Aorta (tissue), 5 donors: ENCODE data around the gene FARSA. TPM values are rescaled to one million over a fixed set of nuclear protein-coding genes. Genes with fewer than 3 reads are reported as not detected.

Experiments
- ATAC-seq: fragments of 200-7000 bp; cut with Tn5 transposase; one replicate; pipeline ENCODE4 v1.9.1; 2022; ENCODE audit warnings: moderate library complexity; ENCODE audit not compliant: low FRiP score
- DNase-seq, 2 donors: peaks; one replicate each; pipeline ENCODE4 v3.0.0-alpha.2; 2020
- H3K27ac ChIP-seq, 2 donors: one replicate each; pipeline ENCODE4 v1.5.1; 2013; ENCODE audit warnings: low read length in 2 of 2, mild to moderate bottlenecking in 2 of 2, moderate library complexity in 2 of 2, control low read depth in 1 of 2, inconsistent platforms in 1 of 2, low read depth in 1 of 2
- H3K27me3 ChIP-seq, 2 donors: one replicate each; pipeline ENCODE4 v1.6.1; 2013; ENCODE audit warnings: control low read depth in 1 of 2, low read length in 1 of 2, mild to moderate bottlenecking in 1 of 2, moderate library complexity in 1 of 2; ENCODE audit not compliant: insufficient read depth in 2 of 2, control insufficient read depth in 1 of 2
- H3K36me3 ChIP-seq, 2 donors: one replicate each; pipeline ENCODE4 v1.6.1; 2013; ENCODE audit warnings: control low read depth in 1 of 2, low read length in 1 of 2, mild to moderate bottlenecking in 1 of 2; ENCODE audit not compliant: insufficient read depth in 2 of 2, control insufficient read depth in 1 of 2
- H3K4me1 ChIP-seq, 2 donors: one replicate each; pipeline ENCODE4 v1.6.1; 2013; ENCODE audit warnings: low read length in 2 of 2, control low read depth in 1 of 2, mild to moderate bottlenecking in 1 of 2, moderate library complexity in 1 of 2; ENCODE audit not compliant: insufficient read depth in 2 of 2, control insufficient read depth in 1 of 2
- H3K4me3 ChIP-seq, 2 donors: one replicate each; pipeline ENCODE4 v1.5.1; 2013; ENCODE audit warnings: low read length in 2 of 2, control low read depth in 1 of 2, mild to moderate bottlenecking in 1 of 2
- H3K9me3 ChIP-seq: one replicate; pipeline ENCODE4 v1.6.1; 2013; ENCODE audit warnings: mild to moderate bottlenecking, low read length; ENCODE audit not compliant: control insufficient read depth
- WGBS, 2 donors: extraction: QIAGEN DNeasy Blood & Tissue Kit; methylation state at CpG; one replicate each; pipeline ENCODE4 v1.1.7; 2013; 5-methylcytosine and 5-hydroxymethylcytosine counted together
- intact Hi-C, 2 donors: fragments of 100-400 bp; cut with DNase I; formaldehyde crosslinking; loops; one replicate each; pipeline versions ENCODE4 v1.14.2 to v1.15.0; 2022
- polyA plus RNA-seq, 2 donors: library from polyadenylated mRNA; stranded (reverse); fragments of 200-250 nt; gene quantifications; one replicate each; pipeline ENCODE4 v1.2.3, GENCODE V29; 2013
- total RNA-seq, 2 donors: library from RNA; stranded (reverse); fragmentation: NEBNext Ultra II Directional; extraction: Animal tissue kit (Norgen Biotek cat#: 25700); gene quantifications; one replicate each; pipeline ENCODE4 v1.2.1, GENCODE V29; 2021
- donor health status: healthy with polysubstance abuse.
- donor health status: Bipolar disorder and iron deficiency.
- donor health status: DM: no; HTN: no; CAD: no.
- donor health status: DM: no; HTN: no; CAD: no.
- donor health status: DM: yes; HTN: yes; CAD: no.

The FARSA gene
- total and polyA plus RNA-seq, 4 donors = 19.7 to 31.4 (median 25.2) TPM

DNA sequence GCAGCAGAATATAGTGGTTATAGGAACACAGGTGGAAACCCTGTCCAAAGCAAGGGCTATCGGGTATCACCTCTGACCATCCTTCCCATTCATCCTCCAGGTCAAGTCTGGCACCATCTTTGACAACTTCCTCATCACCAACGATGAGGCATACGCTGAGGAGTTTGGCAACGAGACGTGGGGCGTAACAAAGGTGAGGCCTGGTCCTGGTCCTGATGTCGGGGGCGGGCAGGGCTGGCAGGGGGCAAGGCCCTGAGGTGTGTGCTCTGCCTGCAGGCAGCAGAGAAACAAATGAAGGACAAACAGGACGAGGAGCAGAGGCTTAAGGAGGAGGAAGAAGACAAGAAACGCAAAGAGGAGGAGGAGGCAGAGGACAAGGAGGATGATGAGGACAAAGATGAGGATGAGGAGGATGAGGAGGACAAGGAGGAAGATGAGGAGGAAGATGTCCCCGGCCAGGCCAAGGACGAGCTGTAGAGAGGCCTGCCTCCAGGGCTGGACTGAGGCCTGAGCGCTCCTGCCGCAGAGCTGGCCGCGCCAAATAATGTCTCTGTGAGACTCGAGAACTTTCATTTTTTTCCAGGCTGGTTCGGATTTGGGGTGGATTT, 10.0 kb upstream of the FARSA start:
- Histone ChIP-seq H3K4me3 (no peak overlapping the region), H3K27ac (no peak overlapping the region), H3K4me1 (no peaks in the 10 kb centered on the region), H3K36me3 (peaks cover 8 to 12% of the 10 kb centered on the region in 2 donors), H3K27me3 (no peaks in the 10 kb centered on the region), H3K9me3 (no peaks in the 10 kb centered on the region)
- DNase-seq (no peak), ATAC-seq (no peak)
- 72 to 77% methylated on average over 18 of the region's 18 CpGs for WGBS, 2 donors
- intact Hi-C loops = no loop called here

DNA sequence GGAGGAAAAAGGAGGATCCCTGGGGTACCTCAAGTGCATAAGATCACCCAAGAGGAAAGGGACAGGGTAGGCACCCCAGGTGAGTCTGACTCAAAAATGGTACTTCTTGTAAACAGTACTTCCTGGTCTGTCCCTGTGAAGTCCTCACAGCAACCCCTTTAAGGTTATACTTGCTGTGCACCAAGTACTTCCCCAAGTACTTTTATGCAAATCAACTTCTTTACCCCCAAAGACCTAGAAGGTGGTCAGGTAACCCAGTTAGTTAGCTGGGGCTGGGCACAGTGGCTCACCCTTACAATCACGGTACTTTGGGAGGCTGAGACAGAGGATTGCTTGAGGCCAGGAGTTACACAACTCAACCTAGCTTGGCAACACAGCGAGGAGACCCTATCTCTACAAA, 7.4 kb upstream of the FARSA start:
- intact Hi-C loops = no loop called here
- WGBS, 2 donors = 57 to 77% methylated on average over 2 of the region's 2 CpGs
- Histone ChIP-seq H3K4me3 (no peak overlapping the region), H3K27ac (no peak overlapping the region), H3K27me3 (no peaks in the 10 kb centered on the region), H3K9me3 (no peaks in the 10 kb centered on the region), H3K4me1 (no peaks in the 10 kb centered on the region), H3K36me3 (peaks cover 8% of the 10 kb centered on the region in 2 donors)
- DNase-seq (no peak), ATAC-seq (no peak)

DNA sequence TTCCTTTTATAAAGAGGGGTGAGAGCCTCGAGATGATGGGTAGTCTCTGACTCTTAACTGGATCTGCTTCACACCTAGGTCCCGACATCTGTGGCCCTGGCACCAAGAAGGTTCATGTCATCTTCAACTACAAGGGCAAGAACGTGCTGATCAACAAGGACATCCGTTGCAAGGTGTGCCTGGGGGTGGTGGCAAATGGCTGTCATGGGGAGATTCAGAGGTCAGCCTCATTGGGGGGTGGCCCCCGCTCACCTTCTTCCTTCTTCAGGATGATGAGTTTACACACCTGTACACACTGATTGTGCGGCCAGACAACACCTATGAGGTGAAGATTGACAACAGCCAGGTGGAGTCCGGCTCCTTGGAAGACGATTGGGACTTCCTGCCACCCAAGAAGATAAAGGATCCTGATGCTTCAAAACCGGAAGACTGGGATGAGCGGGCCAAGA, 6.5 kb upstream of the FARSA start:
- intact Hi-C loops = no loop called here
- Histone ChIP-seq H3K4me1 (no peaks in the 10 kb centered on the region), H3K36me3 (peaks cover 8% of the 10 kb centered on the region in 2 donors), H3K9me3 (no peaks in the 10 kb centered on the region), H3K27me3 (no peaks in the 10 kb centered on the region), H3K27ac (no peak overlapping the region), H3K4me3 (no peak overlapping the region)
- 59 to 64% methylated on average over 10 of the region's 10 CpGs for whole genome bisulfite sequencing, 2 donors
- ATAC-seq (no peak), DNase-seq (no peak)

DNA sequence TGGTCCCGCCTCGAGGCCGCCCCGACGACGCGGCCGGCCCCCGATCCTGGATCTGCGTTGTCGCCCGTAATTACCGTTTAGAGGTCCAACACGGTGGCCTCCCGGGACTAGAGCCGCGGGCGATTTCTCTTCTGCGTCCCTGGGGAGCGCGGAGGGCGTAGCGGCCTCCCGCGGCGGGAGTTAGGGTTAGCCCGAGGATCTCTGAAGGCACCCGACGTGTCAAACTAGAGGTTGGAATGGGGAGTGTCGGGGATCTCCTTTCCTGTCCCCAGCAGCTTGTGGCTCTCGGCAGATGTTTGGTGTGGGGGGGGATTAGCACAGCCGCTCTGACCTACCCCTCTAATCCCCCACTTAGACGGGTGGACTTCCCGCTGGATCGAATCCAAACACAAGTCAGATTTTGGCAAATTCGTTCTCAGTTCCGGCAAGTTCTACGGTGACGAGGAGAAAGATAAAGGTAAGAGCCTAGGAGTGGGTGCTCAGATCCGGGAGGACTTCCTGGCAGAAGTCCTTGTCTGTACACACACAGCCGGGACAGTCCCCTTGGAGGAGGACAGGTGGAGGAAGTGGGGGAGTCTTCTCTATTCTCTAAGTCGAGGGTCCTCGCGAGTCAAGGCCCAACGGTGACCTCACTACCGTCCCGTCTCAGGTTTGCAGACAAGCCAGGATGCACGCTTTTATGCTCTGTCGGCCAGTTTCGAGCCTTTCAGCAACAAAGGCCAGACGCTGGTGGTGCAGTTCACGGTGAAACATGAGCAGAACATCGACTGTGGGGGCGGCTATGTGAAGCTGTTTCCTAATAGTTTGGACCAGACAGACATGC, 5.5 kb upstream of the FARSA start:
- H3K27me3 ChIP-seq = no peaks in the 10 kb centered on the region
- H3K27ac ChIP-seq = peak overlapping the region in 1 of 2 donors; percentile 35
- 0% methylated on average over 54 of the region's 54 CpGs for WGBS, 2 donors
- ATAC-seq (peak; percentile 46), DNase-seq (peak in 1 of 2 donors; percentile 65)
- H3K9me3 ChIP-seq = no peaks in the 10 kb centered on the region
- H3K36me3 ChIP-seq = peaks cover 8% of the 10 kb centered on the region in 2 donors
- peak overlapping the region; percentile 19 to 88 for H3K4me3 ChIP-seq
- no peaks in the 10 kb centered on the region for H3K4me1 ChIP-seq
- intact Hi-C loops = no loop called here

DNA sequence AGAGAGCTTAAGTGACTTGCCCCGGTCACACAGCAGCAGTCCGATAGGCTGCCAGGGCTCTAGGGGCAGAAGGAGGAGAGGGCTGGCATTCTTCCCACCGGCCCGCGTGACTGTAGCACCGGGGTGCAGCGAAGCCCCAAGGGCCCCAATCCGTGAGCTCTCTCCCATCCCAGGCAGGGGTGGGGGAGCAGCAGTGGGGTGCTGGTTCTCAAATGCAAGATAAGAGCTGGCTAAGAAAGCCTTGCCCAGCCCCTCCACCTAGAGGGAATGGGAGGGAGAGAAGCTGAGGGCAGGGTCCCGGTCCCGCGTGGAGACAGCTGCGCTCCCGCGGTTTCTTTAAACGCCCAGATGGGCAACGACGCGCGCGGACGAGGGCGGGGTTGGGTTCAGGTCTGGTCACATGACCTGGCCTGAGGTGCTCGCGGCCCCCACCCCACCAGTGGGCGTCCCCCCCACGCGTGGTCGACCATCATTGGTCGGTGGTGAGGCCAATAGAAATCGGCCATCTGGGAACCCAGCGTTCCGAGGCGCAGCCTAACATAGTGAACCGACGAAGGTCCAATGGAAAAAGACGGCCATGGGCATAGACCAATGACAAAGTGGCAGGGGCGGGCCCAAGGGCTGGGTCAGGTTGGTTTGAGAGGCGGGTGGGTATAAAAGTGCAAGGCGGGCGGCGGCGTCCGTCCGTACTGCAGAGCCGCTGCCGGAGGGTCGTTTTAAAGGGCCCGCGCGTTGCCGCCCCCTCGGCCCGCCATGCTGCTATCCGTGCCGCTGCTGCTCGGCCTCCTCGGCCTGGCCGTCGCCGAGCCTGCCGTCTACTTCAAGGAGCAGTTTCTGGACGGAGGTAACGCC, 4.6 kb upstream of the FARSA start, which contains the start of gene CALR:
Gene CALR, plus strand, starts transcription at position 683 of the 852 bp plus-strand sequence. Its CDS starts 71 bp downstream, at position 754.
- no peaks in the 10 kb centered on the region for H3K4me1 ChIP-seq
- WGBS, 2 donors = 0 to 1% methylated on average over 55 to 63 of the region's 63 CpGs
- peak within 1 kb of the TSS in 1 of 2 donors; percentile 35 for H3K27ac ChIP-seq
- ATAC-seq = peak; percentile 96
- intact Hi-C loops = no loop called here
- peaks cover 5% of the 10 kb centered on the region in 2 donors for H3K36me3 ChIP-seq
- peak; percentile 100 for DNase-seq
- peak within 1 kb of the TSS; percentile 19 to 88 for H3K4me3 ChIP-seq
- H3K27me3 ChIP-seq = no peaks in the 10 kb centered on the region
- H3K9me3 ChIP-seq = no peaks in the 10 kb centered on the region

DNA sequence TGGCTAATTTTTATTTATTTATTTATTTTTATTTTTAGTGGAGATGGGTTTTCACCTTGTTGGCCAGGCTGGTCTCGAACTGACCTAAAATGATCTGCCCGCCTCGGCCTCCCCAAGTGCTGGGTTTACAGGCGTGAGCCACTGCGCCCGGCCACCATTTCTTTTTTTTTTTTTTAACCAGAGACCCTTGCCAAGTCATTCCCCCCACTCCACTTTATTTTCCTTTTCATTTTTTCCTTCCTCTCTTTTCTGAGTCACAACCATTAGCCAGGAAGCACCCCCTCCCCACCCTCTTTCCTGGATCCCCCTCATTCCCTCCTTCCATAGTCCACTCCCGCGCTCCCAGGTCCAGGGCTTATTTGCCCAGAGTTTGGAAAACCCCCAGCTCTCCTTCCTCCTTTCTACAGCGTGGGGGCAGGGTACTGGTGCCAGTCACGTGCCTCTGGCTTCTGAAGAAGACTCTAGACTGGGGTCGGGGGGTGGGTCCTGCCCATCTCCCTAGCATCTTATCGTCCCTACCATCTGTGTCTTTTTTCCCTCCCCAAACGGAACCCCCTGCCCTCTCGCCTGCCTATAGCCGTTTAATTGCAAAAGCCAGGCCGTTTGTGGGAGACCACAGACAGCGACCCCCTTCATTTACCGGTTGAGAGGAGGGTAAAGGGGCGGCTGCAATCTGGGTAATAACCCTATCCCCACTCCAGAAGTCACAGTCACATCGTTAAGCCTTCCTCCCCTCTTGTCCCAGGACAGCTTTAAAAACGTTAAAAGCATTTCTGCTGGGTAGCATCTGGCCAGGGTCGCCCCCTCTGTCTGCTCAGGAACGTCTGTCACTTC, 3.8 kb upstream of the FARSA start:
- H3K4me1 ChIP-seq = no peaks in the 10 kb centered on the region

DNA sequence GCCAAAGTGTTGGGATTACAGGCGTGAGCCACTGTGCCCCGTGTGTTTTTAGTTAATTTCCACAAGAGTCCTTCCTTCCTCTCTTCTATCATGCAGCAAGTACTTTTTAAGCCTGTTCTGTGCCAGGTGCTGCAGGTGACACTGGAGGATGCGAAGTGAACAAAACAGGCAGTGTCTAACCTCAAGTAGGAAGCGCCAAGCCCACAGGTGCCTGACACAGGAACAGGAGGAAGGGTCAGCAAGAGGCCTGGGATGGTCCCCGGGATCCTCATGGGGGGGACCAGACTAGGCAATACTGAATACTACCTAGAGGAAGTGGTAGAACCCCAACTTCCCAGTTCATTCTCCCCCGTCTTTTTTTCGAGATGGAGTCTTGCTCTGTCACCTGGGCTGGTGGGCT, 3.1 kb upstream of the FARSA start:
- Histone ChIP-seq H3K36me3 (peaks cover 3 to 5% of the 10 kb centered on the region in 2 donors), H3K4me1 (no peaks in the 10 kb centered on the region), H3K4me3 (no peak overlapping the region), H3K27me3 (no peaks in the 10 kb centered on the region), H3K27ac (no peak overlapping the region), H3K9me3 (no peaks in the 10 kb centered on the region)
- 83 to 84% methylated on average over 7 of the region's 7 CpGs for WGBS, 2 donors
- intact Hi-C loops = no loop called here
- ATAC-seq = no peak
- no peak for DNase-seq

More for the DNA sequence above, 3.8 kb upstream of the FARSA start:
- DNase-seq = peak in 1 of 2 donors; percentile 74
- Histone ChIP-seq H3K36me3 (peaks cover 5% of the 10 kb centered on the region in 2 donors), H3K27ac (no peak overlapping the region), H3K4me3 (no peak overlapping the region), H3K27me3 (no peaks in the 10 kb centered on the region), H3K9me3 (no peaks in the 10 kb centered on the region)
- intact Hi-C loops = no loop called here
- WGBS, 2 donors = 18 to 20% methylated on average over 23 of the region's 23 CpGs
- no peak for ATAC-seq

DNA sequence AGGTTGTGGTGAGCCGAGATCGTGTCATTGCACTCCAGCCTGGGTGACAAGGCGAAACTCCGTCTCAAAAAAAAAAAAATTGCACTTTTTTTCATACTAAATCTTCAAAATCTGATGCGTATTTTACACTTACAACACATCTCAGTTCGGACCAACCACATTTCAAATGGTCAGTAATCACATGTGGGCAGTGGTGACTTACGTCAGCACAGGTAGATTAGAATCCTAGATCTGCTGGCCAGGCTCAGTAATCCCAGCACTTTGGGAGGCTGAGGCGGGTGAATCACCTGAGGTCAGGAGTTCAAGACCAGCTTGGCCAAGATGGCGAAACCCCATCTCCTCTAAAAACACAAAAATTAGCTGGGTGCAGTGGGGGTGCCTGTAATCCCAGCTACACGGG, 1.6 kb upstream of the FARSA start:
- intact Hi-C loops = no loop called here
- Histone ChIP-seq H3K9me3 (no peaks in the 10 kb centered on the region), H3K36me3 (peaks cover 0 to 2% of the 10 kb centered on the region in 2 donors), H3K4me1 (no peaks in the 10 kb centered on the region), H3K27me3 (no peaks in the 10 kb centered on the region), H3K27ac (no peak overlapping the region), H3K4me3 (no peak overlapping the region)
- ATAC-seq = no peak
- no peak for DNase-seq
- 91% methylated on average over 10 of the region's 10 CpGs for WGBS, 2 donors
